ENCODE data around the gene MYH11. TPM values are rescaled to one million over a fixed set of nuclear protein-coding genes. Genes with fewer than 3 reads are reported as not detected.

The MYH11 gene
- total RNA-seq, 1 experiment from 2014 or later: not detected

DNA sequence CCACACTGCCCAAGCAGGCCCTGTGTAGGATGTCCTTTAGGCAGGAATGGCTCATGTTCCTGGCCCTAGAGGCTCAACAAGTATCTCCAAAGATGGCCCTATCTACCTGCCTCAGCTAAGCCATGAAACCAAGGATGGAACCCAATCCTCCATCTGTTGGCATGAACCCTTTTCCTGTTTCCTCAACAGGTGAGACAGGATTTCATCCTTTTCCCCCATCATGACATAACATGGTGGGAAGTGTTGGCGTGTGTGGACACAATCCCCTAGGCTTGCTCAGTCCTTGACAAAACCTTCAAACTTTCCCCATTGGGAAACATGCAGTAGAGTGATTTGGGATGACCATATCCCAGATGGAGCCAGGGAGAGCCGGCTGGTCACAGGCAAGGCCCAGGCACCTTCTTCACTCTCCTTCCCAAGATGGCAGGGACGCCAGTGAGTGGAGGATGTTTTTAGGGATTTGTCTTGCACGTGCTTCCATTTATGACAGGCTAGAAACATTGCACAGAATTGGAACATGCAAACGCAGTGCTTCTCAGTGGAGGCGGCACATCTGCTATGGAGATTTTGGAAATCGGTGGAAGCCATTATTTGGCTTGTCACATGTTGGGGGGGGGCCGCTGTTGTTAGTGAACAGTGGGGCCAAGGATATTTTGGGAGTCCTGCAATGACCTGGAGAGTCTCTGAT lies 77.0 kb downstream of the MYH11 start:
- no peak for DNase-seq (ENCODE audit: unreplicated experiment)
- no peaks in the 10 kb centered on the region for H3K9me3 Mint-ChIP-seq (ENCODE audit: unreplicated experiment)
- ChIA-PET POLR2A (no interaction called here), CTCF (interaction anchor here (0.6 kb wide), 1 partner anchor 416 kb away, joined by 3 read pairs; no protein-coding TSS in a partner anchor)
- no peak for TF ChIP-seq CTCF (IDR thresholded peaks at IDR 0.05; ENCODE audit: unreplicated experiment)
- no peaks in the 10 kb centered on the region for H3K36me3 Mint-ChIP-seq (ENCODE audit: insufficient read depth, unreplicated experiment)
- H3K27me3 Mint-ChIP-seq (ENCODE audit: insufficient read depth, unreplicated experiment): peaks cover 21% of the 10 kb centered on the region
- H3K27ac Mint-ChIP-seq (ENCODE audit: low read depth, unreplicated experiment): no peak overlapping the region
- H3K4me1 Mint-ChIP-seq (ENCODE audit: insufficient read depth, unreplicated experiment): no peaks in the 10 kb centered on the region
- intact Hi-C loops (cut with micrococcal nuclease): no loop called here
- H3K4me3 Mint-ChIP-seq (ENCODE audit: unreplicated experiment): no peak overlapping the region
- BruUV-seq (replicated peaks): no TSS peak

DNA sequence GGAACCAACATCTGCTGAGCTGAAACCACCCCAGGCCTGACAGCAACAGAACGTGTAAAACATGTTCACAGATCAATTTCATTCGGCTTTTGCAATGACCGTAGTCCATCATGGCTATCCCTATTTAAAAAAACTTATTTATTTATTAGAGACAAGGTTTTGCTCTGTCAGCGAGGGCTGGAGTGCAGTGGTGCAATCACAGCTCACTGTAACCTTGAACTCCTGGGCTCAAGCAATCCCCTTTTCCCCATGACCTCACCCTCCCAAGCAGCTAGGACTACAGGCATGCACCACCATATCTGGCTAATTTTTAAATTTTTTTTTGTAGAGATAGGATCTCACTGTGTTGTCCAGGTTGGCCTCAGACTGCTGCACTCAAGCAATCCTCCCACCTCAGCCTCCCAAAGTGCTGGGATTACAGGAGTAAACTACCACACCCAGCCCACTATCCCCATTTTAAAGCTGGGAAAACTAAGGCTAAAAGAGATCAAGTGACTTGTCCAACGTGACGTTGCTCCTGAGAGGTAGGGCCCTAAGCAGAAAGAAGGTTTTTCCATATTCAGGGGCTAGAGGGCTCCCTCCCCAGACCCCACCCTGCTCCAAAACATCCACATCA lies 77.7 kb downstream of the MYH11 start:
- no peaks in the 10 kb centered on the region for H3K4me1 Mint-ChIP-seq (ENCODE audit: insufficient read depth, unreplicated experiment)
- no peak for TF ChIP-seq CTCF (IDR thresholded peaks at IDR 0.05; ENCODE audit: unreplicated experiment)
- H3K4me3 Mint-ChIP-seq (ENCODE audit: unreplicated experiment): no peak overlapping the region
- H3K27ac Mint-ChIP-seq (ENCODE audit: low read depth, unreplicated experiment): no peak overlapping the region
- ChIA-PET POLR2A (no interaction called here), CTCF (interaction anchor here (0.6 kb wide), 2 partner anchors 411 to 416 kb away, joined by 3 to 4 read pairs; no protein-coding TSS in a partner anchor)
- peaks cover 24% of the 10 kb centered on the region for H3K27me3 Mint-ChIP-seq (ENCODE audit: insufficient read depth, unreplicated experiment)
- no peak for DNase-seq (ENCODE audit: unreplicated experiment)
- H3K9me3 Mint-ChIP-seq (ENCODE audit: unreplicated experiment): no peaks in the 10 kb centered on the region
- intact Hi-C loops (cut with micrococcal nuclease): no loop called here
- no peaks in the 10 kb centered on the region for H3K36me3 Mint-ChIP-seq (ENCODE audit: insufficient read depth, unreplicated experiment)
- no TSS peak for BruUV-seq (replicated peaks)

DNA sequence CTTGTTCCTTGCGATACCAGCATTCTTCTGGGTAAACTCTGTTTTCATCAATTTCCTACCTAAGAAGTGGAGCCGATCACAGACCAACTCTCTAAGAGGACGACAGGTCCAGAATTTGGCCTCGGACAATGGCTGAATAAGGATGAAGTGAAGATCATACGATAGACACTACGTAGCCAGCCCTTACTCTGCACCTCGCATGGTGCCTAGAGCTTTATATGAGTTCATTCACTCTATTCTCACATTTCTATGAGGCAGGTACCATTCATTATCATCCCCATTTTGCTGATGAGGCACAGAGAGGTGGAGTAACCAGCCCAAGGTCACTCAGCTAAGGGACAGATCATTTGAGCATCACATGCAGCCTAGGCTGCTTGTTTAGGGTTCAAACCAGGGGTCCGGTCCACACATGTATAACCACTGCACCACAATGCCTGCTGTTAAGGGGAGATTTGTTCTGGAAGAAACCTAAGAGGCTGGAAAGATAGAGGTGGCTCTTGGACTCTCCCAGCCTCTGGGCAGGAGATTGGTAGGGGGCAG lies 78.6 kb downstream of the MYH11 start:
- H3K4me1 Mint-ChIP-seq (ENCODE audit: insufficient read depth, unreplicated experiment): no peaks in the 10 kb centered on the region
- H3K9me3 Mint-ChIP-seq (ENCODE audit: unreplicated experiment): no peaks in the 10 kb centered on the region
- no peak for TF ChIP-seq CTCF (IDR thresholded peaks at IDR 0.05; ENCODE audit: unreplicated experiment)
- CTCF ChIA-PET: interaction anchor here (0.7 to 5.0 kb wide), 6 partner anchors 12 to 393 kb away, joined by 3 to 25 read pairs (median 4); no protein-coding TSS in a partner anchor
- intact Hi-C loops (cut with micrococcal nuclease): no loop called here
- POLR2A ChIA-PET: interaction anchor here (0.7 kb wide), 1 partner anchor 381 kb away, joined by 4 read pairs; no protein-coding TSS in a partner anchor
- H3K4me3 Mint-ChIP-seq (ENCODE audit: unreplicated experiment): no peak overlapping the region
- no peaks in the 10 kb centered on the region for H3K36me3 Mint-ChIP-seq (ENCODE audit: insufficient read depth, unreplicated experiment)
- H3K27ac Mint-ChIP-seq (ENCODE audit: low read depth, unreplicated experiment): no peak overlapping the region
- no TSS peak for BruUV-seq (replicated peaks)
- peaks cover 32% of the 10 kb centered on the region for H3K27me3 Mint-ChIP-seq (ENCODE audit: insufficient read depth, unreplicated experiment)
- no peak for DNase-seq (ENCODE audit: unreplicated experiment)

- POLR2A ChIA-PET: interaction anchor here (0.7 to 0.9 kb wide), 2 partner anchors 382 to 399 kb away, joined by 3 to 4 read pairs; no protein-coding TSS in a partner anchor
- H3K27me3 Mint-ChIP-seq (ENCODE audit: insufficient read depth, unreplicated experiment): peaks cover 33% of the 10 kb centered on the region
- peak; percentile 38 for TF ChIP-seq CTCF (IDR thresholded peaks at IDR 0.05; ENCODE audit: unreplicated experiment)
- no peaks in the 10 kb centered on the region for H3K9me3 Mint-ChIP-seq (ENCODE audit: unreplicated experiment)
- no TSS peak for BruUV-seq (replicated peaks)
- intact Hi-C loops (cut with micrococcal nuclease): no loop called here
- peak; percentile 49 for DNase-seq (ENCODE audit: unreplicated experiment)
- no peaks in the 10 kb centered on the region for H3K4me1 Mint-ChIP-seq (ENCODE audit: insufficient read depth, unreplicated experiment)
- H3K4me3 Mint-ChIP-seq (ENCODE audit: unreplicated experiment): no peak overlapping the region
- CTCF ChIA-PET: interaction anchor here (0.7 to 5.0 kb wide), 9 partner anchors 12 to 394 kb away, joined by 3 to 25 read pairs (median 3); no protein-coding TSS in a partner anchor
- H3K27ac Mint-ChIP-seq (ENCODE audit: low read depth, unreplicated experiment): no peak overlapping the region
- H3K36me3 Mint-ChIP-seq (ENCODE audit: insufficient read depth, unreplicated experiment): no peaks in the 10 kb centered on the region
Observed at GRCh38 chr16:15777533-15778203, 79.2 kb downstream of the MYH11 start.
